Stimulated activated CD8-positive, alpha-beta memory T cell treated with anti-CD3 and anti-CD28 coated beads, Interleukin-15, amount 100 ng/mL, for 48 hours (primary cell): ENCODE measurements around the gene CAPN10.
"Not testable (repeated sequence)": the region's sequence is repeated elsewhere in the genome, so short reads cannot be mapped to it uniquely, and the experiment has no call there.

Source experiments
- DNase-seq, 2 donors: peaks; one replicate each; pipeline ENCODE4 v3.0.0-alpha.2; 2020; ENCODE audit warnings: low read depth in 2 of 2

CAPN10 gene

DNA sequence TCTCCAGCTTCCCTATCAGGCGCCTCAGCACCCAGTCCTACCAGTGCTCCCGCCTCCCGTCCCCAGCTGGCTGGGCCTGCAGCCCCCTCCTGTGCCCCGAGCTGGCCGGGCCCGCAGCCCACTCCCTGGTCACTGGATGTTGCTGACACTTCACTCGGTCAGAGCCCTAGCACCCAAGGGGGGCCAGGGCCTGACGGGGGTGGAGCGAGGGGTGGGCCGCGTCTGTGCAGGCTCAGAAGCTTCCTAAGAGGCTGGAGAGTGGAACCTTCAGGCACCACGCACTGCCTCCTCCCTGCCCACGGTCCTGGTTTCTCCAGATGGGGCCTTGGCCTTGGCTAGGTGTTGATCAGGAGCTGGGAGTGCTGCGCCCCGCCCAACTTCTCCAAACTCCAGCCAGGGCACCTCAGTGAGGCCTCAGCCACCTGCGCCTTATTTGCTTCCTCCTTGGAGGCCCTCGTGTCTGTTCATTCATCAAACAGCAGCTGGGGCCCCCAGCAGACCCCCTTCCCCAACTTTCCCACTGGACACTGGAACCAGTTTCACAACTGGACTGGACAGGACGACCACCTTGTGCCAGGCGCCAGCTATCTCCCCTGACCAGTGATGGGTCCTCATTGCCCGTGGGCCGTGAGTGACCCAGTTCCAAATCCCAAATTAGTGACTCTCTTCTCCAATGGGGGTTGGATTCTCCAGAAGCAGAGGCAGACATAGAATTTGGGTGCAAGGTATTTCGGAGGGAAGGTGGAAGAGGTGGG is 16.7 kb downstream of the CAPN10 start:
- no peak for DNase-seq

DNA sequence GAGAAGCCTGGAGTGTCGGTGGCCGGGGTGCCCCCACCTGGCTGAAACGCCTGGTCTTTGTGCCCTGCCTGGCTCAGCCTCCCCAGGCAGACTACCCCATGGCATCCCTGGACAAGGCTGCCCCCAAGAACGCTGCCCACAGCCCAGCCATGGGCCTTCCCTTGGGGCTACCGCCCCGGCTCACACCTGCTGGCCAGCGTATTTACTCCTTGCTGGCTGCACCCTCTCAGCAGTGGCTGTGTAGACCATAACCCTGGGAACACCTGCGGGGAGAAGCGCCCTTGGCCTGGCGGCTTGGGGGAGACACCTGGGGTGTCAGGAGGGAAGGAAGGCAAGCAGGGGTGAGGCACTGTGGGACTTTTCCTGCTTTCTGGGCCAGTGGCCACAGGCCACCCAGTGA is 17.3 kb downstream of the CAPN10 start:
- no peak for DNase-seq

DNA sequence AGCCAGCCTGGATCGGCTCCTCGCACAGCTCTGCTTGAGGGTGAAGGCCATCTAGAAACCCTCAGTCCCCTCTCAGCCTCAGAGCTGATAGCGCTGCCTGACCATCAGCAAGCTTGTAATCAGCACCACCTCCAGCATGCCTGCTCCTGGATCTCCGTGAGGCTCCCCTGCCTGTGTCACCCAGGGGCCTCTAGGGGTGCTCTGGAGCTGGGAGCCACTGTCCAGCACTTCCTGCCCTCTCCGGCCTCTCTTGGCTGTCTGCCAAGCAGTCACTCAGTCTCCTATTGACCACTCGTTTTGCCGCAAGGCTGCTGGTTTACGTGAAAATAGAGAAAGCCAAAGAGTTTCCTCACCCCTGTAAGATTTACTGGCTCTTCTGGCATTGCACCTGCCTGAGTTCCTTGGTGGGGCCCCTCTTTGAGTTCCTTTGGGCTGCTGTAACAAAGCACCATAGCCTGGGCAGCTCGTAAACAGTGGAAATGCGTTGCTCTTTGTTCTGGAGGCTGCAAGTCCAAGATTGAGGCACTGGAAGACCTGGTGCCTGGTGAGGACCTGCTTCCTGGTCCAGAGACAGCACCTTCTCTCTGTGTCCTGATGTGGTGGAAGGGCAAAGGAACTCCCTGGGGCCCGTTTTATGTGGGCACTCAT is 17.9 kb downstream of the CAPN10 start:
- no peak for DNase-seq

DNA sequence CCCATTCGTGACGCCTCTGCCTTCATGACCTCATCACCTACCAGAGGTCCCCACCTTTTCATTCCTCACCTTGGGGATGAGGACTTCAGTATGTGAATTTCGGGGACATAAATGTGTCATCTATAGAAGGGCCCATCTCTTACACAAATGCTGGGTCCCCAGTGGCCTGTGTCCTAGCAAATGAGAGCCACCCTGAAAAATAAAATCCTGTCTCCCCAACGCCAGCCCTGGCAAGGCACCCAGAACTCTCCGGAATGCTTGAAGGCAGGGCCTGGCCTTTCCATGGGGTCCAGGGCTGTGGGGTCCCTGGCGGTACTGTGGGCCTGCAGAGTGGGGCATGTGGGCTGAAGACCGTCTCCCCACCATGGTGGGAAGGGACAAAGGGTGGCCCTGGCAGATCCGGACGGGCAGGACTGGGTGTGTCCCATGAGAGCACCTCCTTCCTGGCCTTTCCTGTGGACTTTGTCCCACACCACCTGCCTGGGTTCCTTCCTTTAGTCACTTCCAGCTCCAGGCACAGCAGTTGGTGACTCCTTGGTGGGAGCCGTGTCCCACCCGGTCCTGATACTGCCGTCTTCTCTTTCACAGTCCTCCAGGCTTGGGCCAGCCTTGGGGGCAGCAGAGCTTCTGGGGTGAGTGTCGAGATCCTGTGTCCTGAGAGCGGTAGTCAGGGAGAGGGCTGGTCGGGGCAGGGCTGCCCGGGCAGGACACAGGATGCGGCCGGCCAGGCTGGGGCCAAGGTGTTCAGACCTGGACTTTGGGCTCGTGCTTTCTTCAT is 18.6 kb downstream of the CAPN10 start:
- no peak for DNase-seq

DNA sequence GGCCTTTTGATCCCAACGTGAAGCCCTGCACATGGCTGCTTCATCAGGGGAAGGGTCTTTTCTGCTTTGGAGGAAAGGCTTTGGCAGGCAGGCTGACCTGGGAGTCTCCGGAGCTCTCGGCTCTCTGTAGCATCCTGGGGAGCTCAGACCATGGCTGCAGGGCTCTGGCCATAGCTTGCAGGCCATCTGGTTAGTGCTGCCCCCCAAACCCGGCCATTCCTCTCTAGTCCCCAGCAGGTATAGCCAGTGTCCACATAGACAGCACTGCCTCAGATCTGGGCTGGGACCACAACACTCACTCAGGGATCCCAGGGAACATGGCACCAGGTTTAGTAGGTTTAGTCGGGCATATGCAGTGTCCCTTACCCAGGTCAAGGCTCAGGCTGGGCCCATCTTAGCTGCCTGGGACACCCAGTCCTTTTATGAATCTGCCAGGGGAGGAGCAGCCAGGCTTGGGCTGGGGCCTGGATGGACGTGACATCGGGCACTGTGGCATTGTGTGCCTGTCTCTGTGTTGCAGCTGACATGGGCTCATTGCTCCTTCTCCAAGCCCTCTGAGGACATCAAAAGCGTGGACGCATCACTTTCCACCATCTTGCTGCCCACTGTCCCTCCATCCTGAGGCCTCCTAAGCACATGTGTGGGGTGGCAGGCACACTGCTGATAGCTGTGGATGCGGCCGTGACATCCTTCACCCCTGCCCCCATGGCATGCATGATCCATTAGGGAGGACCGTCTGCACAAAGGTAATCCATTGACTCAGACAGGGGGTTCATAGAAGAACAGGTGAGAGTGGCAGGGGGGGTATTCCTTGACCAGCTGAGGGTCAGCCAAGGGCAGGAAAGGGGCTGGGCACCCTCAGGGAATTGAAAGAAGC is 19.6 kb downstream of the CAPN10 start:
- no peak for DNase-seq

DNA sequence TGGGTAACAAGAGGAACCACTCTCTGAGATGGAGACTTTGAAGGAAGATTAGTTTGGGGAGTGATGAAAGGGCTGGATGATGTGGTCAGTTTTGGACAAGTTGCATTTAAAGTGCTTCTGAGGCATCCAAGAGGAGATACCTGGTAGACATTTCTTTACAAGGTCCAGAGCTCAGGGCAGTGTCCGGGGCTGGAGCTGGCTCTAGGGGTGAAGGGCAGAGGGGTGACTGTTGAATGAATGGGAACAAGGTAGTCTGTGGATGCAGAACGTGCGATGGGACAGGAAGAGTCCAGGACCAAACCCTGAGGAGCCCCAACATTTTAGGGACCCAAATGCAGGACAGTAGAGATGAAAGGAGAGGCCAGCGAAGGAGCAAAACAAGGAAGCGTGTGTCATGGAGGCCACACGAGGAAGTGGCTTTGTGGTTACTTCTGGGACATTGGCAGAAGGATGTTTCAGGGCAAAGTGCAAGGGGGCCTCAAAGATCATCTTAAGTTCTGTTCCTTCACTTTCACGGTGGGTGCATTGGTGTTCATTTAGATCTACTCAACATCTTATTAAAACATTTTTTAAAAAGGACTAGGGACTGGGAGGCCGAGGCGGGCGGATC is 25.2 kb downstream of the CAPN10 start:
- DNase-seq = no peak

DNA sequence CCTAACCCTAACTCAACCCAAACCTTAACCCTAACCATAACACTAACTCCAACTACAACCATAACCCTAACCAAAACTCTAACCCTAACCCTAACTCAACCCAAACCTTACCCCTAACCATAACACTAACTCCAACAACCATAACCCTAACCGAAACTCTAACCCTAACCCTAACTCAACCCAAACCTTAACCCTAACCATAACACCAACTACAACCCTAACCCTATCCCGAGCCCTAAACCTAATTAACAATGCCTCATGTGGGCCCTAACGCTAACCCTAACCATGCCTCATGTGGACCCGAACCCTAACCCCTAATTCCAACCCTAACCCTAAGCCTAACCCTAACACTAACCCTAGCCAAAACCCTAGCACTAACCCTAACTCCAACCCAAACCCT is 27.2 kb downstream of the CAPN10 start:
- no peak for DNase-seq

DNA sequence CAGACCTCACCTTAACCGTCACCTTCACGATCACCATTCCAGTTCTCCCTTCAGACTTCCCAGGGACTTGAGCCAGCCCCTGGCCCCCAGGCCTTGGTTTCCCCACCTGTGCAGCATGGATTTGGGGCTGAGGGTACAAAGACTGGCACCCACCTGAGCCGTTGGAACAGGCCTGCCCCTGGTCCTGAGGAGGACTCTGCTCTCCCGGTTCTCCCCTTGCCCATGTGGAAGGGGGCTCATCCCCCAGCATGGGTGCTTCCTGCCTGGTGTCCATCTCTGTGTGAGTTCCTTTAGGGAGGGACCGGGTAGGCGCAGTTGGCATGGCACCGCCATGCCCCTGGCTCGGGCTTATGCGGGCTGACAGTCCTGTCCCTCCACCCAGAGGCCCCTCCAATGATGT is 27.9 kb downstream of the CAPN10 start:
- DNase-seq = no peak

DNA sequence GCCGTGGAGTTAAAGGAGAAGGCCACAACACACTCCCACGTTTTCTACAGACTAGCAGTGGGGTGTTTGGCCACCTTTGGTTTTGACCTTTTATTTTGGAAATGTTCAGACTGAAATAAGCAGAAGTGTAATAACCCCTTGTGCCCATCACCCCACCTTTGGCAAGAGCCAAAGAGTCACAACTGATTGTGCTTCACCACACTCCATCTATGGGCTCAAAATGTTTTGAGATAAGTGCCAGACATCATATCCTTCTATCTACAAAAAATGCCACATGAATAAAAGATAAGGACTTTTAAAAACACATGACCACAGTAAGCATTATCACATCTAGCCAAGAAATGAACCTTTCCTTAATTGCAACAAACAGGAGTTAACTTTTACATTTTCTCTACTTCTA is 28.9 kb downstream of the CAPN10 start:
- DNase-seq = no peak

DNA sequence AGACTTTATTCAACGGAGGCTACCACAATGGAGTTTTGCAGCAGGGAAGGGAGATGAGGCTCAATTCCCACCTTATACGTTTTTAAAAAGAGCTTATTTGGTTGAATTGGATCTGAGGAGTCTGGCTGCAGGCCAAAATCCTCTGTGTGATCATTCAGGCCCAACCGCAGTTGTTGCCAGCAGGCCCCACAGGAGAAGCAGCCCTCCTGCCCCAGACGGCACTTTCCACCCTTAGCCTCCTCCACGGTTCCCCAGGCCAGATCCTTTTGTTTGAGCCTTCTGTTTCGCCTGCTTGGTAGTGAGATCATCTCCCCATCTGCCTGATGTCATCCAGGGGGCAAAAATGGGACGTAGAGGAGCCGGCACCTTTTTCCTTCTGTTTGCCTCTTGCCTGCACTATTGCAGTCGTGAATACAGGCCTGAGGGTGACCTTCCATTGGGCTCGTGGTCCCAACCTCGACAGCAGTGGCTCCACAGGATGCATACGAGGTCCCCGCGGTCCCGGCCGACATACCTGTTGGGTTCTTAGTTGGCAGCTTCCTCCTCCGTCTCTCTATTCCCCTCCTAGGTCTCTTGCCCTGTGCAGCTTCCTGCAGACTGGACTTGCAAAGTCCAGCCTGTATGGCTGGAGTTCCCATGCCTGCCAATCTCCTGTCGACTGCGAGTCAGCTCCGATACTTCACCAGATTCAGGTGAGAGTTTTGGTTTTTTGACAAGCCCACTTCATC is 29.4 kb downstream of the CAPN10 start:
- DNase-seq = no peak

DNA sequence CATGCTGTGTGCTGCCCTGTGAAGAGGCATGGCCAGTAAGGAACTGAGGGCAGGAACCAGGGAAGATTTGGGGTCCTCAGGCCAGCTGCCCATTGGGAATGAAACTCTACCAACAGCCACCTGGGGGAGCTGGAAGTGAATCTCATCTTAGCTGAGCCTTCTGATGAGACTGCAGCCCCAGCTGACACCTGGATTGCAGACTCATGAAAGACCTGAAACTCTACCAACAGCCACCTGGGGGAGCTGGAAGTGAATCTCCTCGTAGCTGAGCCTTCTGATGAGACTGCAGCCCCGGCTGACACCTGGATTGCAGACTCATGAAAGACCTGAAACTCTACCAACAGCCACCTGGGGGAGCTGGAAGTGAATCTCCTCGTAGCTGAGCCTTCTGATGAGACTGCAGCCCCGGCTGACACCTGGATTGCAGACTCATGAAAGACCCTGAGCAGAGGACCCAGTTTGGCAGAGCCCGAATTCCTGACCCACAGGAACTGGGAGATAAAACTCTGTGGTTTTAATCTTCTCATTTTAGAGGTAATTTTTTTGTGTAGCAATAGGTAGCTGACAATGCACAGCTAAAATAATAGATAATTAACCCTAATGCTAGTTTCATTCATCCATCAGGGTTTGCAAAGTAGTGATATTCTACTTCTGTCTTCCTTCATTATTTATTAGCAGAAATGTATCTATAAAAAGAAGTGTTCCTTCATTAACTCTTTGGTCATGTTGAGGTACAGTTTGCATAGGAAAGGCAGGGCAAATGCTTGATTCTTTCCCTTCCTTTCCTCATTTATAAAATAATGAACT is 30.5 kb downstream of the CAPN10 start:
- not testable (repeated sequence) for DNase-seq

DNA sequence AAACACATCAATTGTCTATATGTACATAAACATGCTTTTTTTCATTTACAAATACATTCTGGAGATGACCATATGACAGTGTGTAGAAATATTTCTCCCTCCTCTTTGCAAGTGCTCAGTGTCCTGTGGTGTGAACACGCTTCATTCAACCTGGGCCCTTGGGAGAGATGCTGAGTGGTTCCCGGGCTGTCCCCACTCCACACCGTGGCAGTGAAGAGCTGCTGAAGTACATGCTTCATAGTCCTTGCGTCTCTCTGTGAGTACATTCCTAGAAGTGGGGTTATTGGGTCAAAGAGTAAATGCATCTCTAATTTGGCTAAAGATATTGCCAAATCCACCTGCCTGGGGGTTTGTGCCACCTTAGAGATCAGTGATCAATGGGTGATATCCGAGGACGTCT is 32.2 kb downstream of the CAPN10 start:
- DNase-seq = no peak

DNA sequence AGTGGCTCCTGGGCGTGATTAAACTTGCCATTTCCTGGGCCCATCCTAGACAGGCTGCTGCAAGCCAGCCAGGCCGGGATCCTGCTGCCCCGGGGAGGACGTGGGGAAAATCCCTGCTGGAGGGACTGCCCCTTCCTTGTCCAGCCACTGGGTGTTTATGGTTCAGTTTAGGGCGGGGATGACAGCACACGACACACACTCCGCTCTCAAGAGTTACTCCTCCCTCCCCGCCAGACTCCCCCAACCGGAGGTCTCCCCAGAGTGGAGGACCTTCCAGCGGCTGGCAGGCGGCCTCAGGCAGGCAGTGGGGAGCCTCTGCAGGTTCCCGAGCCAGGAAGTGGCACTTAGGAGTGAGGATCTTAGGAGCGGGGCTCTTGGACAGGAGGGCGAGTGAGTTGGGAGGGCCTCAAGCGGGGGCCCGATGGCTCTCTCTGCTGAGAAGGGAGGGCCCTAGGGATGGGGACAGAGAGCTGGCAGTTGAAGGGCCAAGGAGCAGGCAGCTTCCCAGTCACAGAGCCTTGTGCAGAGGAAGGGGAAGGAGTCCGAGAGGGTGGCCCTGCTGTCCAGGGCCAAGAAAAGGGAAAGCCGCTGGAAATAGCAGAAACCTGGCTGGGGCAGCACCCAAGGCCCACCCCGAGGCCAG is 33.1 kb downstream of the CAPN10 start:
- no peak for DNase-seq

DNA sequence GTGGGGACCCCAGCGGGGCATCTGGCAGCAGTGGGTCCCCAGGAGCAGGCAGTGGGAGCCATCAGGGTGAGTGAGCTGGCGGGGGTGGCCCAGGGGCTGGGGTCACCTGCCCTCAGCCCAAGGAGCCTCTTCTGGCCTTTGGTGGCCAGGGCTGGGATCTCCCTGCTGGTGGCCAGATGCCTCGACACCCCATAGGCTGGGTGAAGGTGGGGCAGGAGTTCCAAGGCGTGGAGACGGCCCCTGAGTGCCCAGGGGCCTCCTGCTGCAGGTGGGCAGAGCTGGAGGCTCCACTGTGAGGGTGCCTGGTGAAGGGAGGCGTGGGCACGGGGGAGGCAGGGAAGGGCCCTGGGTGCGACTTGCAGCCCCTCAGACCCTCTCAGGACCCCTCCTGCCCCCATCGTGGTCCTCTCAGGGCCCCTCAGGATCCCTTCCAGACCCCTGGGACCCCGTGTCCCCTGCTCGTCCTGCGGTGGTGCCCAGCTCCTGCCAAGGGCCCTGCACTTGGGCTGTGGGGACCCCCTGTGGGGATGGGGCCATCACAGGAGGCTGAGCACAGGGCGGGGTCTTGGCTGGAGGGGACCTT is 33.7 kb downstream of the CAPN10 start:
- DNase-seq = no peak

DNA sequence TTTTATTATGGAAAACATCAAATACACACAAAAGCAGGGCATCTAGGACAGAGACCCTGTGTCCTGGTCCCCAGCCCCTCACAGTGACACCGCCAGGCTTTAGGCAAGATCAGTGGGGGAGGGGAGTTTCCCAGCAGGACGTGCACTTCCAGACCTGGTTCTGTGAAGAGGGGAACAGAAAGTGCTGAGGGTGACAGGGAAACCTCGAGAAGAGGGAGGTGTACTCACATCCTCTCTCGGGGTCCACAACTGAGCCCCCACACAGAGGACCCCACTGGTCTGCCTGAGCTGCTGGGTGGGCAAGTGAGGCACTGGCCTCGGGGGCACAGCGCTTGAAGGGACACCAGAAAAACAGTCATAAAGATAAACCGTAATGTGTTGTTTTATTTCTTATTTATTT is 34.3 kb downstream of the CAPN10 start:
- DNase-seq = no peak

DNA sequence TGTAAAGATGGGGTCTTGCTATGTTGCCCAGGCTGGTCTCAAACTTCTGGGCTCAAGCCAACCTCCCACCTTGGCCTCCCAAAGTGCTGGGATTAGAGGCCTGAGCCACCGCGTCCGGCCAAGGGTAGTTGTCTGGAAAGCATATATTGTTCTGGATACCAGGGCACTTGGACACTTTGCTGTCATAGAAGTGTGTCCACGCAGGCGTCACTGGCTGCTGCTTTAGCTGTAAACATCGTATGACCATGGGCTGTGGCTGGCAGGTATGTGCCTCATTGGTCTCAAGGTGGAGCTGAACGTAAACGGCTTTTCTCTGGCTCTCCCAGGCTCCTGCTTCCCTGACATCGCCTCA is 35.5 kb downstream of the CAPN10 start:
- no peak for DNase-seq

DNA sequence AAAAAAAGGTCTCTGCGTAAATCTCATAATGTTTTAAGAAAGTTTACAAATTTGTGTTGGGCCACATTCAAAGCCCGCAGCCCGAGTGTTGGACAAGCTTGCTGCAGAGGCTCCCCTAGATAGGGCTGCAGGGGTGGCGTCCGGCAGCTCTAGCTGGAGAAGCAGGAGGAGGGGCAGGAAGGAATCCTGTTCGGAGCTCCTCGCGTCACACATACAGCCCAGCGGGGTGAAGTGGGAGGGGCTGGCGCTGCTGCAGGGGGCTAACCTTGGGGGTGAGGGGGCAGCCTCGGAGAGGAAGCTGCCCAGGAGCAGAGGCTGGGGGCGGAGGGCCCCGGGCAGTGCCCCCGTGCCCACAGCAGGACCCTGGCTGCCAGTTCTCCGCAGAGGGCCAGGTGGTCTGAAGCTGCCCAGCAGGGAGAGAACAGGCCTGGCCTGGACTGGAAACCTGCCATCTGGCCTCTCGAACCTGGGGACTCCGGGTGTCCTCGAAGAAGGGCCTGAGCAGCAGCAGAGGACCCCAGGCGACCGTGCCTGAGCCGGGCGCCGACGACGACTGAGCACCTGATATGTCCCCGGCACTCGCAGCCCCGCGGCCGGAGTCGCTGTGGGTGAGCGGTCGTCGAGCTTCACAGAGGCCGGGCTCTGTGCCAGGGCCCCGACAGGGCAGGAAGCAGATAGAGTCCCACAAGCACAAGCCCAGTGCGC is 36.1 kb downstream of the CAPN10 start:
- peak in 1 of 2 donors; percentile 44 for DNase-seq

DNA sequence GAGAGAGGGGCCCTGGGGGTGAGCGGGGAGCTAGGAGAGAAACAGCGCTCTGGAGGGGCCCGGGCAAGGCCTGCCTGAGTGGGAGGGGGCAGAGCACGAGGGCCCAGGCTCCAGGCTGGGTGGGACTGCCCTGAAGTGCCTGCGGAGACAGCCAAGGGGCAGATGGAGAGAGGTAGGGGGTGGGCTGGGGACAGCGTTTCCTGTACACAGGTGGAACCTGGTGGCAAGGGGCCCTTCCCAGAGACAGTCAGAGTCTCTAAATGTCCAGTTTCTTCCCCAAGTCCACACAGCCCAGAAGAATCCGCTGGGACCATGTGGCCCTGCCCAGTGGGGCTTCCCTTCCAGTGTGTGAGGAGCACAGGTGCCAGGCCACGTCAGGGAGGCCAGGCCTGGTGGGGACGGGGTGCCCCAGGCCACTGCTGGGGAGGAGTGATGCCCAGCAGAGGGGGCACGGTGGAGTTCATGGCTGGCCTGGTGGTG is 37.0 kb downstream of the CAPN10 start:
- DNase-seq = no peak
